Mesodermal cell (in vitro differentiated cells): ENCODE data around the gene ANK3.
A peak's percentile ranks its signal among the peaks of the same experiment; 100 is the strongest.

Experiments
- H3K27ac ChIP-seq: 2 replicates; pipeline ENCODE4 v1.7.0; 2013; ENCODE audit warnings: mild to moderate bottlenecking, low read depth, low read length, moderate library complexity; ENCODE audit not compliant: severe bottlenecking
- H3K36me3 ChIP-seq: 2 replicates; pipeline ENCODE4 v1.7.1; 2013; ENCODE audit warnings: mild to moderate bottlenecking, low read length, moderate library complexity; ENCODE audit not compliant: control insufficient read depth, insufficient read depth
- H3K4me1 ChIP-seq: one replicate; pipeline ENCODE4 v1.7.1; 2013; ENCODE audit warnings: mild to moderate bottlenecking, low read length; ENCODE audit not compliant: insufficient read depth, control insufficient read depth, poor library complexity, severe bottlenecking
- H3K4me3 ChIP-seq: 2 replicates; pipeline ENCODE4 v1.7.0; 2013; ENCODE audit warnings: low read length, control low read depth, mild to moderate bottlenecking; ENCODE audit not compliant: insufficient read depth, poor library complexity, severe bottlenecking; ENCODE audit errors: extremely low read depth
- H3K9me3 ChIP-seq: 2 replicates; pipeline ENCODE4 v1.7.1; 2013; ENCODE audit warnings: mild to moderate bottlenecking, low read length, moderate library complexity; ENCODE audit not compliant: control insufficient read depth
- WGBS, 2 experiments: methylation state at CpG; one replicate each; pipeline ENCODE4 v1.1.5; 2013; ENCODE audit warnings: missing lambda C conversion rate in 2 of 2; ENCODE audit not compliant: insufficient coverage in 2 of 2; 5-methylcytosine and 5-hydroxymethylcytosine counted together

Gene ANK3

GRCh38 chr10:60186315-60187071, 203.2 kb downstream of the ANK3 start:
- Histone ChIP-seq H3K4me3 (no peak overlapping the region), H3K4me1 (peaks cover 11% of the 10 kb centered on the region), H3K36me3 (peaks cover 5% of the 10 kb centered on the region), H3K9me3 (peaks cover 13% of the 10 kb centered on the region), H3K27ac (no peak overlapping the region)
- 92 to 95% methylated on average over 13 of the region's 14 CpGs for WGBS, 2 experiments

GRCh38 chr10:60185421-60185820, 204.3 kb downstream of the ANK3 start:
- Histone ChIP-seq H3K27ac (no peak overlapping the region), H3K36me3 (peaks cover 5% of the 10 kb centered on the region), H3K4me3 (no peak overlapping the region), H3K4me1 (peaks cover 11% of the 10 kb centered on the region), H3K9me3 (peaks cover 3% of the 10 kb centered on the region)
- WGBS, 2 experiments, result no CpG with 5 or more reads among the region's 1 CpG

GRCh38 chr10:60182691-60183090, 207.0 kb downstream of the ANK3 start:
- no peaks in the 10 kb centered on the region for H3K9me3 ChIP-seq
- no peak overlapping the region for H3K4me3 ChIP-seq
- peaks cover 12% of the 10 kb centered on the region for H3K4me1 ChIP-seq
- H3K27ac ChIP-seq, result no peak overlapping the region
- H3K36me3 ChIP-seq, result peaks cover 5% of the 10 kb centered on the region
- whole genome bisulfite sequencing, 2 experiments, result 83 to 100% methylated on average over 1 of the region's 1 CpG

GRCh38 chr10:60176925-60177324, 212.8 kb downstream of the ANK3 start:
- no peaks in the 10 kb centered on the region for H3K9me3 ChIP-seq
- WGBS, 2 experiments, result 69 to 75% methylated on average over 3 of the region's 3 CpGs
- H3K4me3 ChIP-seq, result no peak overlapping the region
- H3K4me1 ChIP-seq, result peaks cover 38% of the 10 kb centered on the region
- no peaks in the 10 kb centered on the region for H3K36me3 ChIP-seq
- H3K27ac ChIP-seq, result no peak overlapping the region

GRCh38 chr10:60175441-60175971, 214.2 kb downstream of the ANK3 start:
- H3K36me3 ChIP-seq, result no peaks in the 10 kb centered on the region
- H3K4me3 ChIP-seq, result no peak overlapping the region
- H3K9me3 ChIP-seq, result no peaks in the 10 kb centered on the region
- peak overlapping the region; percentile 97 for H3K27ac ChIP-seq
- whole genome bisulfite sequencing, 2 experiments, result 0% methylated on average over 1 of the region's 4 CpGs
- H3K4me1 ChIP-seq, result peaks cover 44% of the 10 kb centered on the region

GRCh38 chr10:60172363-60172990, 217.2 kb downstream of the ANK3 start:
- Histone ChIP-seq H3K27ac (no peak overlapping the region), H3K36me3 (no peaks in the 10 kb centered on the region), H3K4me1 (peaks cover 37% of the 10 kb centered on the region), H3K4me3 (no peak overlapping the region), H3K9me3 (no peaks in the 10 kb centered on the region)
- 92 to 100% methylated on average over 5 to 6 of the region's 9 CpGs for WGBS, 2 experiments

GRCh38 chr10:60171436-60172013, 218.2 kb downstream of the ANK3 start:
- H3K9me3 ChIP-seq, result no peaks in the 10 kb centered on the region
- no peaks in the 10 kb centered on the region for H3K36me3 ChIP-seq
- H3K4me1 ChIP-seq, result peaks cover 28% of the 10 kb centered on the region
- no peak overlapping the region for H3K27ac ChIP-seq
- WGBS, 2 experiments, result 86% methylated on average over 1 of the region's 2 CpGs; no CpG with 5 or more reads in 1 of the 2 experiments
- no peak overlapping the region for H3K4me3 ChIP-seq

- 93% methylated on average over 2 to 3 of the region's 3 CpGs for WGBS, 2 experiments
- peaks cover 21% of the 10 kb centered on the region for H3K4me1 ChIP-seq
- no peaks in the 10 kb centered on the region for H3K9me3 ChIP-seq
- H3K36me3 ChIP-seq, result no peaks in the 10 kb centered on the region
- no peak overlapping the region for H3K4me3 ChIP-seq
- H3K27ac ChIP-seq, result no peak overlapping the region
These were observed 219.4 kb downstream of the ANK3 start for GRCh38 chr10:60170250-60170649.

- no peaks in the 10 kb centered on the region for H3K9me3 ChIP-seq
- peaks cover 13% of the 10 kb centered on the region for H3K4me1 ChIP-seq
- 100% methylated on average over 1 of the region's 2 CpGs; no CpG with 5 or more reads in 1 of the 2 experiments for whole genome bisulfite sequencing, 2 experiments
- H3K27ac ChIP-seq, result no peak overlapping the region
- H3K4me3 ChIP-seq, result no peak overlapping the region
- no peaks in the 10 kb centered on the region for H3K36me3 ChIP-seq
These were observed 220.6 kb downstream of the ANK3 start for GRCh38 chr10:60169111-60169510.

GRCh38 chr10:60167050-60167449, 222.6 kb downstream of the ANK3 start:
- Histone ChIP-seq H3K9me3 (no peaks in the 10 kb centered on the region), H3K4me3 (no peak overlapping the region), H3K36me3 (no peaks in the 10 kb centered on the region), H3K27ac (no peak overlapping the region), H3K4me1 (peaks cover 6% of the 10 kb centered on the region)
- 93 to 100% methylated on average over 2 to 3 of the region's 4 CpGs for WGBS, 2 experiments
